ENCODE results near the gene SLC35D2.

- TF ChIP-seq, protein P1, sequence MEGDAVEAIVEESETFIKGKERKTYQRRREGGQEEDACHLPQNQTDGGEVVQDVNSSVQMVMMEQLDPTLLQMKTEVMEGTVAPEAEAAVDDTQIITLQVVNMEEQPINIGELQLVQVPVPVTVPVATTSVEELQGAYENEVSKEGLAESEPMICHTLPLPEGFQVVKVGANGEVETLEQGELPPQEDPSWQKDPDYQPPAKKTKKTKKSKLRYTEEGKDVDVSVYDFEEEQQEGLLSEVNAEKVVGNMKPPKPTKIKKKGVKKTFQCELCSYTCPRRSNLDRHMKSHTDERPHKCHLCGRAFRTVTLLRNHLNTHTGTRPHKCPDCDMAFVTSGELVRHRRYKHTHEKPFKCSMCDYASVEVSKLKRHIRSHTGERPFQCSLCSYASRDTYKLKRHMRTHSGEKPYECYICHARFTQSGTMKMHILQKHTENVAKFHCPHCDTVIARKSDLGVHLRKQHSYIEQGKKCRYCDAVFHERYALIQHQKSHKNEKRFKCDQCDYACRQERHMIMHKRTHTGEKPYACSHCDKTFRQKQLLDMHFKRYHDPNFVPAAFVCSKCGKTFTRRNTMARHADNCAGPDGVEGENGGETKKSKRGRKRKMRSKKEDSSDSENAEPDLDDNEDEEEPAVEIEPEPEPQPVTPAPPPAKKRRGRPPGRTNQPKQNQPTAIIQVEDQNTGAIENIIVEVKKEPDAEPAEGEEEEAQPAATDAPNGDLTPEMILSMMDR (IDR thresholded peaks at IDR 0.05 in 8 of 11, conservative IDR thresholded peaks at IDR 0.05 in 3 of 11), result no peak
- TF ChIP-seq POLR2A (IDR thresholded peaks at IDR 0.05), result no peak
Measured at GRCh38 chr9:96430377-96430776, 46.9 kb upstream of the SLC35D2 start.

Measured in spleen (tissue), 7 donors.